ENCODE data around the gene OPN4.

Gene OPN4

DNA sequence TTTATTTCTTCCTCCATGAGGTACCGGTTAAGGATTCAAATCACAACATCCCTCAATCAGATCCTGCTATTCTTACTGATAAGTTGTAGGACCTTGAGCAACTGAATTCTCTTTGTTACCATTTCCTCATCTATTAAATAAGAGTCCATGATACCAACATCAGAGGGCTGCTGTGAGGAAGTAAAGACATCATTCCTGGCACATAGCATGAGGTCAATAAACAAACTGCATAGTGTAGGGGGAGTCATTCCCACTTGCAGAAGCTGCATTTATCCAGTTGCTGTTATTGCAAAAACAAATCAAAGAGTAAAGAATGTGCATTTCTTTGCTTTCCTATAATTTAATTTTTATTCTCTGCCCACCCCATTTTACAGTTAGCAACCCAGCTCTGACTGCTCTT lies 50.8 kb downstream of the OPN4 start:
- DNase-seq = no peak

DNA sequence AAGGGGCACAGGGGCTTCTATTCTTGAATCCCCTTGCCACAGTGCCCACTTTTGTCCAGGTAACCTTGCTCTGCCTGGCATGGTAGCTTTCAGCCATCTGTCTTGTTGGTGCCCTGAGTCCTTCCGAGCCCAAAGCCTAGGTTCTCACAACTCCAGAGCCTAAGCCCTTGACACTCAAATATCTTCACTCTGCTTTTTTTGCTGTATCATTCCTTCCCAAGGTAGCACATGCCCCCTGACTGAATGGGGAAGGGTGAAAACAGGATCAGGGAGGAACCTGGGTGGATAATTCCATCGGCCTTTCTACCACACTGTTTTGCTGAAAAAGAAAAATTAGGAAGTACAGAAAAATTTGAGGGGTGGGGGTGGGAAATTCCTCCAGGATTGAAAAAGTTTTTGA lies 51.6 kb downstream of the OPN4 start:
- no peak for DNase-seq

DNA sequence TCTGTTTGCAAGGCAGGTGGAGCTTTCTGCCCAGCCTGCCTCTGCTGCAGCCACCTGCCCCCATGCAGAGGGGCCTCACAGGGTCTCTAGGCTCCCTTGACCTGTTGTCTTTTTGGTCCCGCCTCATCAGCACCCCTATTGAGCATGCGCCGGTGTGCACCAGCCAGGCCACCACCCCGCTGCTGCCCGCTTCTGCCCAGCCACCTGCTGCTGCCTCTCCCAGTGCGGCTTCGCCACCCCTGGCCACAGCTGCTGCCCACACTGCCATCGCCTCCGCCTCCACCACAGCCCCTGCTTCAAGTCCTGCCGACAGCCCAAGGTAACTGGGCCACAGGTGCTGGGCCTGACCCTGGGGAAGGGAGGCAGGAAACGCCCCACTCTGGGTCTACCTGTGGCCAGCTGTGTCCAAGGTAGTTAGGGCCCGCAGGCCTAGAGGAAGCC lies 52.1 kb downstream of the OPN4 start:
- no peak for DNase-seq

DNA sequence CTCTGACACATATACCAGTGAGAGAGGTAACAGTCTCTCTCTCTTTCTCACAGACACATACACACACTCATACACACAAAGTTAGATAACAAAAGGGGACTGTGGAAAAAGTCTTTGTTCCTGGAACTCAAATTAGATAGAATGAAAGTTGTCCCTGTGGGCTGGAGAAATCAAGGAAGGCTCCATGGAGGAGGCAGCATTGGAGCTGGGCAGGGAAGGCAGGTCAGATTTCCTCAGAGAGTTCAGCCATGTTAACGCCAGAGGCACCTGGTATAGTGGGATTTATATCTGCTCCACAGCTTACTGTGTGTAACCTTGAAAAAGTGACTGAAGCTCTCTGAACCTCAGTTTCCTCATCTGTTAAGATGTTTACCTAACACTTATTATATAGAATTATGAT lies 52.6 kb downstream of the OPN4 start:
- DNase-seq = no peak

DNA sequence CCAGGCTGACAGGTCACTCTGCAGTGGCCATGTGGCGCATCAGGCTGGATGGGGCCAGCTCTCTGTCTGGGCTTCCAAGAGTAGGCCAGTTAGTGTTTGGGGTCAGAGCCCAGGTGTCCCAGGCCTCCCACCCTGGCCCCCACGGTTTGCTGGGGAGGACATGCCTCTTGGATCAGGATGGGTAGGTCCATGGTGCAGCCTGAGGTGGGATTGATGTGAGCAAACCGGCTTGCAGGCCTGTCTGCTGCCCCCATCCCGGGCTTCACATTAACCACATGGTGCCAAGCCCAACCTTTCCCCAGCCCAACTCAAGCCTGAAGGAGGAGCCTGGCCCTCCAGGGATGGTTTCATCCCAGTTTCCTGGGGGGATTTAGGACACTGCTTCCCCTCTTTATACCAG lies 53.2 kb downstream of the OPN4 start:
- no peak for DNase-seq

DNA sequence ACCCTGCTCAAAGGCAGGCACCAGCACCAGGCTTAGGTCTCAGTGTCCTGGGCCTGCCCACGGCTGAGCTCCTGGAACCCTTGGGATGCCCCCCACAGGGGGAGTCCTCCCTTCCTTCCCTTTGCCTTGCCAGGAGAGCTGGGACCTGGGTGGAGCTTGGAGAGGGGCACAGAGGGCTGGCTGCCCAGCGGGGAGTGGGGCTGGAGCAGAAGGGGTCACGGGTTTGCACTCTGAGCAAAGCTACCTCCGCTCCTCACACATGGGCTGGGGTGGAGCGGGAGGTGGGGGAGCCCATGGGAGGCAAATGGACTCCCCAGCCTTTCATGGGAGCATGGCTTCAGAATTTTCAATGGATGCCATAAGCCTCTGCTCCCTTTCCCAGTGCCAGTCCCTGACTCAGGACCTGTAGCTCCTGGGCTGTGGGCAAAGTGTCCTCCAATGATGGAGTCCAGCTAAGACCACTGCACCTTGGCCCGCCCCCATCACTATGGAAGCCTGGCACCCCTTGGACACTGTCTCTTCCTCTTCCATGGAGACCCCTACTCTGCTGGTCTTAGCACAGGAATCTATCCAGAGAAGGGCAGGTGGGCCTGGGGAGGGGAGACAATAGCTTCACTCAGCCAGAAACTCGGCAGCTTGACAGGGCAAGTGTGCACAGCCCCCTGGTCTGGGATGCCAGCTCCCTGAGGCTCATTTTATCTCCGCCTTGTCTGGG lies 53.9 kb downstream of the OPN4 start:
- DNase-seq = no peak

DNA sequence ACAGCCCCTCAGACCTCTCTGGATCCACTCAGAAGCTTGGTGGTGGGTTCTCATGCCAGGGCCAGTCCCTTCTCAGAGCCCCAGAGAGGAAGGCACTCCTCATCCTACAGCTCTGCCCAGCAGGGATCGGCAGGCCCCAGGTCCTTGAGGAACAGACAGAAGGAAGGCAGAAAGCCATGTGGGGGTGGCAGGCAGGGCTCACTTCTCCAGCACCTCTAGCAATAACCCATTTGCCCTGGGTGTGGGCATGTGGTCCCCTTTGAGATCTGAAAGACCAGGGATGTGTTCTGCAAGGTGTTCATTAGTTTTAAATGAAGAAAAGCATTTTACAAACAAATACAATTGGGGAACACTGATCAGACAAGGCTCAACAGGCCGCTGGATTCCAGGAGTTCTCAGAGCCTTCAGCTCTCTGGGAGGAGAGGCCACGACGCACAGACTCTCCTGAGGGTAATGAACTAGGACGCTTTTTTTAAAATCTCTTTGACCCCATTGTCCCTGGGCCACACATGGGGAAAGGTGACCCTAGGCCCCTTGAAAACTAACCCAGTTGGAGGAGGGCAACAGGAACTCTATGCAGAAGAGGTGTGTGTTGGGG lies 54.5 kb downstream of the OPN4 start:
- DNase-seq = no peak

DNA sequence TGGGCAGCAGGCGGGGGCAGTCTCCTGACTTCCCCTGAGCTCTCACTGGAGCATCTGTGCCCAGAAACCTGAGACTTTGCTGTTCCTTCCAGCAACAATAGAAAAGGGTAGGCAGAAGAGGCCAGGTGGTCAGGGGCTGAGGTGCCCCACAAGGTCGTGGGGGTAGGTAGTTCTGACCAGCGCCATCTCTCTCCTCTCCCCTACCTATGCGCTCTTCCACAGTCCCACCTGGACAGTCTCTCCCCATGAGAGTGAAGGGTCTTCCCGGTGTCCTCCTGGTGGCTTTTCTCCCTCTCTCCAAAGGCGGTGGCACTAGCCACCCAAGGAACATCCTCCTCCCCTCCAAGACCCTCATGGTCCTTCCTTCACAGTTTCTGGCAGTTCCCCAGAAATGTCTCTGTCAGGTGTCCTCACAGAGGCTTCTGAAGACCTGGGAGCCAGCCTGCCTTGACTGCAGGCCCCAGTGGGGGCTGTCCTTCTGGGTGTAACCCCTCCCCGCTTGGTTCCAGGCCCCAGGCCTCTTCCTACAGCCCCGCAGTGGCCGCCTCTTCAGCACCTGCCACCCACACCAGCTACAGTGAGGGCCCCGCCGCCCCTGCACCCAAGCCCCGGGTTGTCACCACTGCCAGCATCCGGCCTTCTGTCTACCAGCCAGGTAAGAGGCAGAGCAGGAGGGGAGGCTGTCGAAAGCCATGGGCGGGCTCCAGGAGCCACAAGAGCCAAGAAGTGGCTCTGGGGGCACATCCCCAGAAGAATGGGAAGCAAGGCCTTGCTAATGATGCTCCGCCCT lies 55.2 kb downstream of the OPN4 start:
- DNase-seq = no peak

DNA sequence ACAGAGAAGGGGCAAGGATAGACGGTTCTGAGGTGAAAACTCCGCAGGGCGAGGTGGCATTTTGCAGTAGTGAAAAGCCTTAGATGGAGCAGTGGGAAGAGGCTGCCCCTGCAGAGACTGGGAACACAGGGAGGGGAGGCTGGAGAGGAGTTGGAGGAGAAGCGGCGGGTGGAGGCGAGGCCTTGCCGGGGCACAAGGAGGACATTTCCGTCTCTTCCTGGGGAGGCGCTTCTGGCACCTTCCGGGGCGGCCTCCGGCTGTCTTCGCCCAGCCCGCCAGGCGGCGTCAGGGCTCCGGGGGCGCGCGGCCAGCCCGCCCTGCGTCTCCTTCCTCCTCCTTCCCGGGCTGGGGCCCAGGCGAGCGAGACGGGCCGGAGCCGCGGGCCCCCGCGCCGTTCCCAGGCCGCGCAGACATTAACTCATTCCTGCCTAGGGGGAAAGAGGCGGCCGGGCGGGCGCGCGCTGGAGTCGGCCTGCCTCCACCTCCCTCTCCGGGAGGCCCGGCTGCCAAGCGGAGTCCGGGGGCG lies 56.7 kb downstream of the OPN4 start:
- DNase-seq = peak; percentile 67

DNA sequence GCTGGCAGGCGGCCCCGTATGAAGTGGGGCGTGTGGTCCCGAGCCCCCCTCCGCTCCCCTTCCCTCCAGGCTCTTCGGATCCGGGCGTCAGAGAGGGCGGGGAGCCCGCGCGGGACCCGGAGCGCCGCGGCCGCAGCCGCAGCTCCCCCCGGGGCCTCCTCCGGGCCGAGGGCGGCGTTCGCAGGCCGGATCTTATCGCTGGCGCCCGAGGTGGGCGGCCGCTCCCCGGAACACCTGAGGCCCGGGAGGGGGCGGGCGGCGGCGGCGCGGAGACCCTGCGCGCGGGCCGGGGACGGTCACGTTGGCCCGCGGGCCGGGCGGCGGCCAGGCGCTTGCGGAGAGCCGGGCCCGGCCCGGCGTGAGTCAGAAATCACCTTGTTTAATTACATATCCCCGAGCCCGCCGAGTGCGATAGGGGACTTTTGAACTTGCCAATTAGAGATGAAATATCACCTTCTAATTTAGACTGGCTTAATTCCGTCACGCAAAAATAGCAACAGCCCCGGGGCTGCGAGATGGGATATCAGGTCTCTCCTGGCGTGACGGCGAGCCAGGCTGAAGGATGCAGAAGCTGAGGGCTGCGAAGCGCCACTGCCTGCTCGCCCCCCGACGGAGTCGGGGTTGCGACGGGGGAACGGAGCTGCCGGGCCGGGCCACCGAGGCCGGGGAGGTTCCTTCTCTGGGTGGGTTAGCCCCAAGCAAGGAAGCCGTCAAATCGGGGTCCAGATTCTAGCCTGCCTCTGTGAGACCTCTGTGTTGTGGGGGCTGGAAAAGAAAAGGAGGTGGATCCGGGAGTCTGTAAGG lies 57.4 kb downstream of the OPN4 start:
- DNase-seq = no peak

DNA sequence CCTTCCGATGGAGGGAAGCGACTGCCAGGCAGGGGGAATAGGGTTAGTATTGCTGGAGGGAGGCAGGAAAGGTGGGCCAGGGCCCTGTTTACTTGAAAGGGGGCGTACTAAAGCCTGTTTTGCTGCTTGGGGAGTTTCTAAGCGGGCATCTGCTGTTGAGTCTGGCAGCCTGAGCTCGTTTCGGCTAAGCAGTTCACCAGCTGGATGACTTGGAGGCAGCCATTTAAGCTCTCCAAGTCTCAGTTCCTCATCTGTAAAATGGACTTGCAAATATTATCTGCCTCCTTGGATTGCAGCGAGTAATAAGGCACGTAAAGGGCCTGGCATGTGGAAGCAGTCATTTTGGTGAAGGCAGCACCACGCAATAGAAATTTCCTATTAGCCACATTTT lies 58.0 kb downstream of the OPN4 start:
- DNase-seq = no peak

DNA sequence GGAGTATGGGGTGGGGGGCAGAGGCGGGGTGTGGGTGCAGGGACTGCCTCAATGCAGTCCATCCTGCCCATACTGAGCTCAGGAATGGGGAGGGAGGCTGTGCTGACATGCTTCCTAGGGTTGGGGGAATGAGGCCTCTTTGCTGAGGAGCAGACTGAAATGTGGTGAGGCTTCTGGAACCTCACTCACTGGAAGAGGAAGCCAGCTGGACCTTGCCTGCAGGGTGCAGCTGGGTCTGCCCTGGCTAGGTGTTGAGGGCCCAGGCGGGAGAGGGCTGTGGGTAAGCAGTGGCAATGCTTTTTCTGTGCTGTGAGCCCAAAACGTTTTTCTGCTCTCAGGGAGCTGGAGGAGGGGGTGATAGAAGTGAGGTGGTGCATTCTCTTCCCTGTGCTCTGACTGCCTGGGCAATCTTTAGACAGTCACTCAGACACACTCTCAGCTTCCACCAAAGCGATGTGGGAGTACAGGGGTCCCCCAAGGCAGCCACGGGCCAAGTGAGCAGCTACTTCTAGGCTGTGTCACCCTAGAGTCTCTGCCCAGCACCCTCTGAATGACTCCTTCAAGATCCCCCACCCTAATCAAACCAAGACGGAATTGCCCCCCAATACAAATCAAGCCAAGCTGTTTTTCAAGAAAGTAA lies 60.9 kb downstream of the OPN4 start:
- no peak for DNase-seq

DNA sequence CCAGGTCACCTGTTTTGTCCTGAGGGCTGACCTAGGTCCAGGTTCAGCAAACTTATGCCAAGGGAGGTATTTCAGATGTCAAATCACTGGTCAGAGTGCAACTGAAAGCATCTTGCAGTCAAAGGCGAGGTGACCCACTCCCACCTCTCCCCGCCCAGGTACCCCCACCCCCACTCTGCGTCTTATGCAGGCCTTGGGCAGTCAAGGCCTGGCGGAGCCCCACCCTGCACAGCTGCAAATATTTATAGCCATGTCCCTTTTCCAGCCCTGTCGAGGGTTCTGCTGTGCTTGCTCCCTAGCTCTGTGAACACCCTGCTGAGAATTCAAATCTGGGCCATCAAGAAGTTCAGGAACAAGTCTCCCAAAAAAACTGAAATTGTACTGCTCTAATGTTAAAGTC lies 61.5 kb downstream of the OPN4 start:
- DNase-seq = no peak

All from NCI-H1092 (cell line).